BE2C (cell line): ENCODE measurements around the gene CNKSR3.
A peak's percentile ranks its signal among the peaks of the same experiment; 100 is the strongest.

Experiments
- DNase-seq: peaks from one replicate; pipeline ENCODE4 v3.0.0-alpha.2; 2020
- H3K27me3 ChIP-seq: fragments of 250-450 bp; sonication (Bioruptor Pico); 2 replicates; pipeline ENCODE4 v1.5.1; 2020; ENCODE audit warnings: mild to moderate bottlenecking
- H3K36me3 ChIP-seq: fragments of 250-450 bp; sonication (Bioruptor Pico); 2 replicates; pipeline ENCODE4 v1.5.1; 2020; ENCODE audit warnings: mild to moderate bottlenecking
- H3K4me1 ChIP-seq: fragments of 250-450 bp; sonication (Bioruptor Pico); 2 replicates; pipeline ENCODE4 v1.5.1; 2020
- H3K4me3 ChIP-seq: 2 replicates; pipeline ENCODE4 v1.5.1; 2011; ENCODE audit warnings: low read depth, low read length
- H3K9me3 ChIP-seq: fragments of 250-450 bp; sonication (Bioruptor Pico); 2 replicates; pipeline ENCODE4 v1.5.1; 2020
- CTCF ChIP-seq: IDR thresholded peaks from 2 replicates; pipeline ENCODE4 v1.5.1; 2012; ENCODE audit warnings: mild to moderate bottlenecking, low read depth, low read length

Gene CNKSR3

GRCh38 chr6:154508573-154509375 lies 1.7 kb downstream of the CNKSR3 start:
- peak overlapping the region; percentile 82 for H3K4me3 ChIP-seq
- H3K9me3 ChIP-seq, result no peaks in the 10 kb centered on the region
- H3K36me3 ChIP-seq, result peaks cover 28% of the 10 kb centered on the region
- peaks cover 5% of the 10 kb centered on the region; the same call in 1 of the 2 replicates for H3K4me1 ChIP-seq
- H3K27me3 ChIP-seq, result no peaks in the 10 kb centered on the region
- DNase-seq, result no peak
- no peak for TF ChIP-seq CTCF

- Histone ChIP-seq H3K9me3 (no peaks in the 10 kb centered on the region), H3K4me1 (peaks cover 5% of the 10 kb centered on the region; the same call in 1 of the 2 replicates), H3K4me3 (no peak overlapping the region; the same call in 1 of the 2 replicates), H3K36me3 (peaks cover 32% of the 10 kb centered on the region), H3K27me3 (no peaks in the 10 kb centered on the region)
- TF ChIP-seq CTCF, result no peak
- no peak for DNase-seq
These were observed 3.2 kb downstream of the CNKSR3 start for GRCh38 chr6:154506991-154507898.

- DNase-seq, result no peak
- no peak for TF ChIP-seq CTCF
- no peak overlapping the region for H3K4me3 ChIP-seq
- peaks cover 32% of the 10 kb centered on the region for H3K36me3 ChIP-seq
- no peaks in the 10 kb centered on the region for H3K27me3 ChIP-seq
- H3K4me1 ChIP-seq, result peaks cover 5% of the 10 kb centered on the region; the same call in 1 of the 2 replicates
- H3K9me3 ChIP-seq, result no peaks in the 10 kb centered on the region
These were observed 3.9 kb downstream of the CNKSR3 start for GRCh38 chr6:154506582-154506981.

GRCh38 chr6:154506108-154506507 lies 4.4 kb downstream of the CNKSR3 start:
- peaks cover 32% of the 10 kb centered on the region for H3K36me3 ChIP-seq
- no peak for TF ChIP-seq CTCF
- H3K4me1 ChIP-seq, result peaks cover 5% of the 10 kb centered on the region; the same call in 1 of the 2 replicates
- H3K9me3 ChIP-seq, result no peaks in the 10 kb centered on the region
- H3K27me3 ChIP-seq, result no peaks in the 10 kb centered on the region
- no peak overlapping the region for H3K4me3 ChIP-seq
- no peak for DNase-seq

GRCh38 chr6:154504865-154505449 lies 5.5 kb downstream of the CNKSR3 start:
- DNase-seq, result no peak
- peaks cover 32% of the 10 kb centered on the region for H3K36me3 ChIP-seq
- no peak overlapping the region for H3K4me3 ChIP-seq
- TF ChIP-seq CTCF, result no peak
- no peaks in the 10 kb centered on the region for H3K9me3 ChIP-seq
- H3K27me3 ChIP-seq, result no peaks in the 10 kb centered on the region
- peaks cover 5% of the 10 kb centered on the region; the same call in 1 of the 2 replicates for H3K4me1 ChIP-seq
